Measurements from ENCODE around the gene CACFD1. TPM values are rescaled to one million over a fixed set of nuclear protein-coding genes. Genes with fewer than 3 reads are reported as not detected.

CACFD1 gene
- total and polyA plus RNA-seq, 7 donors = 2.8 to 9.4 (median 7.1) TPM

GRCh38 chr9:133429214-133429613 is 30.6 kb upstream of the CACFD1 start:
- peaks cover 0 to 12% (median 5%) of the 10 kb centered on the region in 3 donors for H3K27me3 ChIP-seq (ENCODE audit: insufficient read depth in 3 of 3, low read length in 2 of 3)
- no peak for DNase-seq
- no peaks in the 10 kb centered on the region for H3K9me3 ChIP-seq
- TF ChIP-seq CTCF (IDR thresholded peaks at IDR 0.05) = no peak
- 18 to 27% (median 18%) methylated on average over 11 to 17 of the region's 18 CpGs for WGBS, 3 donors
- no peaks in the 10 kb centered on the region for H3K36me3 ChIP-seq (ENCODE audit: insufficient read depth in 1 of 2, low read depth in 1 of 2)
- H3K27ac ChIP-seq = no peak overlapping the region
- no peak for ATAC-seq
- intact Hi-C loops (cut with DNase I) = no loop called here
- H3K4me1 ChIP-seq = no peaks in the 10 kb centered on the region
- H3K4me3 ChIP-seq = no peak overlapping the region

- TF ChIP-seq CTCF (IDR thresholded peaks at IDR 0.05) = no peak
- ATAC-seq = no peak
- WGBS, 3 donors = 35 to 48% (median 38%) methylated on average over 46 to 49 of the region's 49 CpGs
- peaks cover 0 to 12% (median 5%) of the 10 kb centered on the region in 3 donors for H3K27me3 ChIP-seq (ENCODE audit: insufficient read depth in 3 of 3, low read length in 2 of 3)
- H3K4me3 ChIP-seq = no peak overlapping the region
- no peak for DNase-seq
- H3K36me3 ChIP-seq (ENCODE audit: insufficient read depth in 1 of 2, low read depth in 1 of 2) = no peaks in the 10 kb centered on the region
- intact Hi-C loops (cut with DNase I) = no loop called here
- H3K4me1 ChIP-seq = no peaks in the 10 kb centered on the region
- H3K9me3 ChIP-seq = no peaks in the 10 kb centered on the region
- H3K27ac ChIP-seq = no peak overlapping the region
Observed at GRCh38 chr9:133429641-133430161, 30.1 kb upstream of the CACFD1 start.

- Histone ChIP-seq H3K4me1 (no peaks in the 10 kb centered on the region), H3K27ac (no peak overlapping the region), H3K9me3 (no peaks in the 10 kb centered on the region), H3K4me3 (no peak overlapping the region), H3K27me3 (ENCODE audit: insufficient read depth in 3 of 3, low read length in 2 of 3) (peaks cover 0 to 12% (median 5%) of the 10 kb centered on the region in 3 donors), H3K36me3 (ENCODE audit: insufficient read depth in 1 of 2, low read depth in 1 of 2) (no peaks in the 10 kb centered on the region)
- intact Hi-C loops (cut with DNase I) = no loop called here
- WGBS, 3 donors = 95 to 100% (median 98%) methylated on average over 1 of the region's 1 CpG
- no peak for ATAC-seq
- TF ChIP-seq CTCF (IDR thresholded peaks at IDR 0.05) = no peak
- DNase-seq = no peak
Observed at GRCh38 chr9:133430244-133430643, 29.5 kb upstream of the CACFD1 start.

- H3K9me3 ChIP-seq = no peaks in the 10 kb centered on the region
- no peak overlapping the region for H3K27ac ChIP-seq
- H3K36me3 ChIP-seq (ENCODE audit: insufficient read depth in 1 of 2, low read depth in 1 of 2) = no peaks in the 10 kb centered on the region
- DNase-seq (no peak), ATAC-seq (no peak)
- no peaks in the 10 kb centered on the region for H3K4me1 ChIP-seq
- H3K27me3 ChIP-seq (ENCODE audit: insufficient read depth in 3 of 3, low read length in 2 of 3) = peaks cover 0 to 4% (median 2%) of the 10 kb centered on the region in 3 donors
- intact Hi-C loops (cut with DNase I) = no loop called here
- WGBS, 3 donors = 83 to 88% (median 85%) methylated on average over 11 of the region's 11 CpGs
- no peak for TF ChIP-seq CTCF (IDR thresholded peaks at IDR 0.05)
- H3K4me3 ChIP-seq = no peak overlapping the region
Observed at GRCh38 chr9:133433351-133433843, 26.4 kb upstream of the CACFD1 start.

GRCh38 chr9:133436681-133437080 is 23.1 kb upstream of the CACFD1 start:
- 79 to 87% (median 82%) methylated on average over 16 of the region's 16 CpGs for WGBS, 3 donors
- H3K36me3 ChIP-seq (ENCODE audit: insufficient read depth in 1 of 2, low read depth in 1 of 2) = peaks cover 0 to 3% of the 10 kb centered on the region in 2 donors
- H3K4me1 ChIP-seq = no peaks in the 10 kb centered on the region
- TF ChIP-seq CTCF (IDR thresholded peaks at IDR 0.05) = no peak
- no peak overlapping the region for H3K4me3 ChIP-seq
- no peaks in the 10 kb centered on the region for H3K9me3 ChIP-seq
- no peak for ATAC-seq
- H3K27ac ChIP-seq = no peak overlapping the region
- no peak for DNase-seq
- intact Hi-C loops (cut with DNase I) = no loop called here
- H3K27me3 ChIP-seq (ENCODE audit: insufficient read depth in 3 of 3, low read length in 2 of 3) = no peaks in the 10 kb centered on the region

Measured in psoas muscle (tissue), 8 donors.